Esophagus muscularis mucosa (tissue), 4 donors: ENCODE measurements around the gene G6PD. TPM values are rescaled to one million over a fixed set of nuclear protein-coding genes. Genes with fewer than 3 reads are reported as not detected.

Experiments
- DNase-seq: peaks from one replicate; pipeline ENCODE4 v3.0.0-alpha.2; 2017; ENCODE audit errors: extremely low spot score
- H3K27ac ChIP-seq, 4 donors: fragments of 200-600 bp; sonication (generic); replicated peaks in 1 of 4; 1 replicate in 3 of 4; 2 replicates in 1 of 4; pipeline ENCODE4 v1.5.1; 2016 to 2019; ENCODE audit warnings: mild to moderate bottlenecking in 1 of 4
- H3K27me3 ChIP-seq, 4 donors: fragments of 200-600 bp; sonication (generic); one replicate each; pipeline versions ENCODE4 v1.5.1 to v1.6.0; 2016 to 2019
- H3K36me3 ChIP-seq, 4 donors: fragments of 200-600 bp; sonication (generic); one replicate each; pipeline ENCODE4 v1.5.1; 2016 to 2019
- H3K4me1 ChIP-seq, 4 donors: fragments of 200-600 bp; sonication (generic); one replicate each; pipeline ENCODE4 v1.5.1; 2016 to 2019
- H3K4me3 ChIP-seq, 4 donors: fragments of 200-600 bp; sonication (generic); 1 replicate in 2 of 4; 2 replicates in 2 of 4; pipeline ENCODE4 v1.5.1; 2016 to 2019; ENCODE audit warnings: mild to moderate bottlenecking in 4 of 4, moderate library complexity in 1 of 4
- H3K9me3 ChIP-seq, 4 donors: fragments of 200-600 bp; sonication (generic); 1 replicate in 3 of 4; 2 replicates in 1 of 4; pipeline ENCODE4 v1.5.1; 2016 to 2019
- EP300 ChIP-seq: sonication (generic); formaldehyde crosslinking; IDR thresholded peaks from one replicate; pipeline ENCODE4 v1.6.1; 2017; ENCODE audit warnings: antibody characterized with exemption
- POLR2A ChIP-seq: fragments of 450-650 bp; IDR thresholded peaks from one replicate; pipeline ENCODE4 v1.6.1; 2017; ENCODE audit warnings: antibody characterized with exemption, moderate library complexity, mild to moderate bottlenecking, low read depth
- POLR2AphosphoS5 ChIP-seq, 2 donors: sonication (generic); formaldehyde crosslinking; IDR thresholded peaks; one replicate each; pipeline ENCODE4 v1.6.1; 2017; ENCODE audit warnings: antibody characterized with exemption in 2 of 2
- WGBS: methylation state at CpG from one replicate; pipeline ENCODE4 v1.1.5; 2018; 5-methylcytosine and 5-hydroxymethylcytosine counted together
- intact Hi-C: fragments of 100-400 bp; cut with DNase I; formaldehyde crosslinking; loops from one replicate; pipeline ENCODE4 v1.15.1; 2023
- total RNA-seq, 4 donors: library from RNA; depleted of rRNA; stranded (reverse); fragments of >200 nt; gene quantifications; one replicate each; pipeline versions ENCODE4 v1.1.0 to v1.2.1, GENCODE V29; 2016
- TF ChIP-seq, protein P1 (sequence below), 3 experiments: fragments of 200-600 bp in 2 of 3; fragments of 450-650 bp in 1 of 3; sonication (generic) in 2 of 3; IDR thresholded peaks; one replicate each; pipeline ENCODE4 v1.5.1; 2017 to 2019; ENCODE audit warnings: antibody characterized with exemption in 3 of 3, mild to moderate bottlenecking in 2 of 3, moderate library complexity in 1 of 3

The G6PD gene
- total RNA-seq, 4 donors from 2014 or later, result 22.0 to 43.8 (median 27.3) TPM

DNA sequence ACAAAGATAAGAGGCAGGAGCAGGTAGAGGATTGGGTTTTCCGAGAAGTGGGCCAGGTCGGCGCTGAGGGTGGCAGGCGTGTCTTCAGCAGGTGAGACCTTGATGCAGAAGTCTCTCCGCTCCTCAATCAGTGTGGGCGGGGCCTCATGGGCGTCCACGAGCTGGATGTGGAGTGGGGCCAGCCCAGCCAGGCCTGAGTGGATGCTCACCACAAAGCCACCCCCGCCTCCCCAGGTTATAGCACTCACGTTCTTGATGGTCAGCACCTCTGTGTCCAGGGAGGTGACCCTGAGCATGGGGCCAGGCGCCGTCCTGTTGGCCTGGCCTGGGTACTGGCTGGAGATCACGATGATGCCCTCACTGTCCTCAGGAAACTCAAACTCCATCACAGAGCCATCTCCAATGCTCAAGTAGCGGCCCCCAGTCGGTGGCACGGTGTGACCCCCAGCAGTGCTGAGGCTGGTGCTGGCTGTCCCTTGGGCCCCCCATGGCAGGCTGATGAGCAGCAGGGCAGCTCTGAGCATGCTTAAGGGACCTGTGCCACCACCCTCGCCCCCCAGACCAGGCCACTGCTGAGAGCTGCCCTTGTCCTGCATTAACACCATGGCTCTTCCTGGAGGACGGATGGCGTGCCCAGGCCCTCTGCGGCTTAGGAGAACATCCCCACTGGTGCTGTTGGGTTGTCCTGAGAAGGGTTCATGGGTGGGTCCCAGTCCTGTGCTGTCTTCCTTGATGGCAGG, 58.1 kb downstream of the G6PD start:
- Histone ChIP-seq H3K4me3 (no peak overlapping the region), H3K4me1 (peaks cover 23 to 50% (median 48%) of the 10 kb centered on the region in 4 donors), H3K36me3 (peaks cover 0 to 29% (median 24%) of the 10 kb centered on the region in 4 donors), H3K9me3 (no peaks in the 10 kb centered on the region), H3K27ac (peak overlapping the region in 2 of 4 donors; percentile 88 to 95), H3K27me3 (no peaks in the 10 kb centered on the region)
- 88% methylated on average over 15 of the region's 20 CpGs for WGBS
- TF ChIP-seq EP300, result no peak
- no peak for TF ChIP-seq POLR2A
- TF ChIP-seq, protein P1, sequence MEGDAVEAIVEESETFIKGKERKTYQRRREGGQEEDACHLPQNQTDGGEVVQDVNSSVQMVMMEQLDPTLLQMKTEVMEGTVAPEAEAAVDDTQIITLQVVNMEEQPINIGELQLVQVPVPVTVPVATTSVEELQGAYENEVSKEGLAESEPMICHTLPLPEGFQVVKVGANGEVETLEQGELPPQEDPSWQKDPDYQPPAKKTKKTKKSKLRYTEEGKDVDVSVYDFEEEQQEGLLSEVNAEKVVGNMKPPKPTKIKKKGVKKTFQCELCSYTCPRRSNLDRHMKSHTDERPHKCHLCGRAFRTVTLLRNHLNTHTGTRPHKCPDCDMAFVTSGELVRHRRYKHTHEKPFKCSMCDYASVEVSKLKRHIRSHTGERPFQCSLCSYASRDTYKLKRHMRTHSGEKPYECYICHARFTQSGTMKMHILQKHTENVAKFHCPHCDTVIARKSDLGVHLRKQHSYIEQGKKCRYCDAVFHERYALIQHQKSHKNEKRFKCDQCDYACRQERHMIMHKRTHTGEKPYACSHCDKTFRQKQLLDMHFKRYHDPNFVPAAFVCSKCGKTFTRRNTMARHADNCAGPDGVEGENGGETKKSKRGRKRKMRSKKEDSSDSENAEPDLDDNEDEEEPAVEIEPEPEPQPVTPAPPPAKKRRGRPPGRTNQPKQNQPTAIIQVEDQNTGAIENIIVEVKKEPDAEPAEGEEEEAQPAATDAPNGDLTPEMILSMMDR (IDR thresholded peaks at IDR 0.05), result no peak
- no peak for TF ChIP-seq POLR2AphosphoS5 (IDR thresholded peaks at IDR 0.05)
- no peak for DNase-seq
- intact Hi-C loops, result loop anchor here (5.0 kb wide), 2 partner anchors 39 to 51 kb away; partner anchors contain the start of gene GDI1

- Histone ChIP-seq H3K27ac (peak overlapping the region; percentile 86 to 89 (median 88)), H3K4me3 (no peak overlapping the region), H3K36me3 (peaks cover 0 to 29% (median 24%) of the 10 kb centered on the region in 4 donors), H3K9me3 (no peaks in the 10 kb centered on the region), H3K27me3 (no peaks in the 10 kb centered on the region), H3K4me1 (peaks cover 23 to 50% (median 48%) of the 10 kb centered on the region in 4 donors)
- WGBS, result 94% methylated on average over 22 of the region's 28 CpGs
- no peak for DNase-seq
- intact Hi-C loops, result loop anchor here (5.0 kb wide), 2 partner anchors 40 to 50 kb away; partner anchors contain the start of gene GDI1
- TF ChIP-seq POLR2AphosphoS5 (IDR thresholded peaks at IDR 0.05) (no peak), EP300 (no peak), POLR2A (no peak)
- TF ChIP-seq, protein P1 (IDR thresholded peaks at IDR 0.05), result no peak
Measured at GRCh38 chrX:154487518-154488290, 58.9 kb downstream of the G6PD start.

DNA sequence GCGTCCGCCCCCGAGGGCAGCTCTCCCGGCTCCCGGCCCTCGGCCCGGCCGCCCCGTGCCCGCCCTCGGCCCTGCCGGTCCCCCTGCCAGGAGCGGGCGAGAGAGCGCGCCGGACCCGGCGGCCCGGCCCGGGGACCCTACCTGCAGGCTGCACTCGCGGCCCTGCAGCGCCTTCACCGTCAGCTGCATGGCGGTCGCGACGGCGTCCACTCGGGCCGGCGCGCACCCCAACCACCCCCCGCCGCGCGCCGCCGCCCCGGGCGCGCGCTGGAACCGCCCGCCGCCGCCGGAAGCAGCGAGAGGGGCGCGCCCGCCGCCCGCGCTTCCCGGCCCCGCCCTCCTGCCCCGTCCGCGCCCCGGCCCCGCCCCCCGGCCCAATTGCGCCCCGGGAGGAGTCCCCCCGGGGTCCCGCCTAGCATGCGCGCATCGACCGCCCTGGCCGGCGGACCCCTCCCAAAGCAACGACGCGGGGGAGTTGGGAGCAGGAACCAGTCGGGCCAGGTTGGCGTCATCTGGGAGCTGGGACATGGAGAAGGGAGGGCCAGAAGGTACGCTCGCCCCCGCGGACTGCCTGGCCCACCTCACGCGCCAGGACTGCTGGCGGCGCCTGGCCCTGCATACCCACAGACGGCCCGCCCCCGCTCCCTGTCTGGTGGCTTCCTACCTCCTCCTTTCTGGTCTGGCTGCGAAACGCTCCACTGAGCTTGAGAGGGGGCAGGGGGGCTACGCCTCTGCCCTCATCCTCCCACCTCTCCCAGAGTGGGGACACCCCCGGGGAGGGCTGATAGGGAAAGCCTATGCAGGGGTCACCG, 60.0 kb downstream of the G6PD start, which contains the start of gene UBL4A:
Gene UBL4A (minus strand): TSS at position 220 of the 812 bp plus-strand sequence. CDS start 31 bp downstream, at position 189.
- H3K27me3 ChIP-seq, result no peaks in the 10 kb centered on the region
- no peak for DNase-seq
- intact Hi-C loops, result loop anchor here (5.0 kb wide), 2 partner anchors 41 to 49 kb away; partner anchors contain the start of gene GDI1
- TF ChIP-seq, protein P1 (IDR thresholded peaks at IDR 0.05), result no peak
- TF ChIP-seq EP300 (no peak), POLR2AphosphoS5 (IDR thresholded peaks at IDR 0.05) (peak in 1 of 2 donors; percentile 26), POLR2A (no peak)
- H3K4me3 ChIP-seq, result peak within 1 kb of the TSS; percentile 68 to 81 (median 70)
- peaks cover 23 to 50% (median 48%) of the 10 kb centered on the region in 4 donors for H3K4me1 ChIP-seq
- H3K9me3 ChIP-seq, result no peaks in the 10 kb centered on the region
- peaks cover 0 to 29% (median 24%) of the 10 kb centered on the region in 4 donors for H3K36me3 ChIP-seq
- peak within 1 kb of the TSS; percentile 86 to 89 (median 88) for H3K27ac ChIP-seq
- 62% methylated on average over 13 of the region's 95 CpGs for WGBS

- peaks cover 23 to 50% (median 45%) of the 10 kb centered on the region in 4 donors for H3K4me1 ChIP-seq
- intact Hi-C loops, result loop anchor here (5.0 kb wide), 2 partner anchors 41 to 49 kb away; partner anchors contain the start of gene GDI1
- TF ChIP-seq EP300 (no peak), POLR2A (no peak), POLR2AphosphoS5 (IDR thresholded peaks at IDR 0.05) (no peak)
- TF ChIP-seq, protein P1 (IDR thresholded peaks at IDR 0.05), result no peak
- no peak for DNase-seq
- no peaks in the 10 kb centered on the region for H3K27me3 ChIP-seq
- peak overlapping the region; percentile 68 to 81 (median 70) for H3K4me3 ChIP-seq
- peak overlapping the region; percentile 86 to 89 (median 88) for H3K27ac ChIP-seq
- WGBS, result no CpG with 5 or more reads among the region's 35 CpGs
- peaks cover 0 to 29% (median 24%) of the 10 kb centered on the region in 4 donors for H3K36me3 ChIP-seq
- no peaks in the 10 kb centered on the region for H3K9me3 ChIP-seq
Measured at GRCh38 chrX:154486052-154486395, 60.6 kb downstream of the G6PD start.
